GM10248 (cell line): ENCODE results near the gene IGLL1.

ENCODE experiments used
- CTCF ChIA-PET: fragments of 300-600 bp; sonication (Branson Sonifier 250); formaldehyde crosslinking; extraction: SDS; loops from one replicate; lab custom pipeline; 2021; ENCODE audit warnings: antibody characterized with exemption; lab: Yijun Ruan, JAX
- POLR2A ChIA-PET: fragments of 350-650 bp; sonication (Branson Sonifier 250); formaldehyde crosslinking; extraction: SDS; loops from one replicate; lab custom pipeline; 2020; ENCODE audit warnings: antibody characterized with exemption; lab: Yijun Ruan, JAX
- DNase-seq: peaks from one replicate; pipeline ENCODE4 v3.0.0; 2012; ENCODE audit errors: extremely low spot score
- TF ChIP-seq, protein P1 (sequence below): IDR thresholded peaks from 2 replicates; pipeline ENCODE4 v1.5.1; 2012; ENCODE audit warnings: mild to moderate bottlenecking, low read depth; ENCODE audit errors: extremely low read depth, missing control alignments, control extremely low read depth

Gene IGLL1

DNA sequence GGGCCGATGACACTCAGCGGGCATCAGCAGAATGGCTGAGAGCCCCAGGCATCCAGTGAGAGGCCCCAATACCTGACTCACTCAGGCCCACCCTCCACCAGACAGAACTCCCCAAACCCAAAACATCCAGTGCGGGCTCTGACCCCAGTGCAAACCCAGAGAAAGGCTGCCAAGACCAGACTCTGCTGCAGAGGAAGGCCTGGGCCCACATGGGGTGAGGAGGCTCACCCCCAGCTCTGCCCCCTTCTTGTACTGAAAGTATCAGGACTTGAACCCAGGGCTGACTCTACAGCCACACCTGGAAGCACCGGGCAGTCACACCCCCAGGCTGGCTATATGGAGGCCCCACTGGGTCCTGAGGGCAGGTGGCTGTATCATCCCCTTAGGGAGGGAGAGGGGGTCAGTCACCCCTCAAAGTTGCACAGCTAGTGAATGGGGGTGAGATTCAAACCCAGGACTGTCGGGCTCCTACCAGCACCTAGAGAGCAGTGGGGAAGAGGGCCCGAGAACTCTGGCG, 49.3 kb downstream of the IGLL1 start:
- POLR2A ChIA-PET: no interaction called here

DNA sequence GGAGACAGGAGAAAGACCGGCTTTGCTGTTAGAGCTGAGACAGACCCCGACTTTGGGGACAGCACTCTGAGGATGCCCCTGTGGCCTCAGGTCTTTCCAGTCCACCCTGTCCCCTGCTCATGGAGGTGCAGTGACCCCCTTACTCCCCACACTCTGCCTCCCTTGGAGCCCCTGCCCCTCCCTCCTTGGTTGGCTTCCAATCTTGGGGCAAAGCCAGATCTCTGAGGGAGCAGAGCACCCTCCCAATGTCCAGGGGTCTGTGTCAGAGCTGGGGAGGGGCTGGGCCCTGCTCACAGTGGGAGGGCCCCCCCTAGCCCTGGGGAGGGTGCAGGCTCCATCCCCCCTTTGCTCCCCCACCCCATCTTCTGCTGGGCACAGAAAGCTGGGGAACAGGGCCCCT, 50.0 kb downstream of the IGLL1 start:
- DNase-seq: no peak
- CTCF ChIA-PET: no interaction called here
- TF ChIP-seq, protein P1, sequence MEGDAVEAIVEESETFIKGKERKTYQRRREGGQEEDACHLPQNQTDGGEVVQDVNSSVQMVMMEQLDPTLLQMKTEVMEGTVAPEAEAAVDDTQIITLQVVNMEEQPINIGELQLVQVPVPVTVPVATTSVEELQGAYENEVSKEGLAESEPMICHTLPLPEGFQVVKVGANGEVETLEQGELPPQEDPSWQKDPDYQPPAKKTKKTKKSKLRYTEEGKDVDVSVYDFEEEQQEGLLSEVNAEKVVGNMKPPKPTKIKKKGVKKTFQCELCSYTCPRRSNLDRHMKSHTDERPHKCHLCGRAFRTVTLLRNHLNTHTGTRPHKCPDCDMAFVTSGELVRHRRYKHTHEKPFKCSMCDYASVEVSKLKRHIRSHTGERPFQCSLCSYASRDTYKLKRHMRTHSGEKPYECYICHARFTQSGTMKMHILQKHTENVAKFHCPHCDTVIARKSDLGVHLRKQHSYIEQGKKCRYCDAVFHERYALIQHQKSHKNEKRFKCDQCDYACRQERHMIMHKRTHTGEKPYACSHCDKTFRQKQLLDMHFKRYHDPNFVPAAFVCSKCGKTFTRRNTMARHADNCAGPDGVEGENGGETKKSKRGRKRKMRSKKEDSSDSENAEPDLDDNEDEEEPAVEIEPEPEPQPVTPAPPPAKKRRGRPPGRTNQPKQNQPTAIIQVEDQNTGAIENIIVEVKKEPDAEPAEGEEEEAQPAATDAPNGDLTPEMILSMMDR: no peak
- POLR2A ChIA-PET: no interaction called here

More for the DNA sequence above, 49.3 kb downstream of the IGLL1 start:
- DNase-seq: no peak
- CTCF ChIA-PET: no interaction called here
- TF ChIP-seq, protein P1: no peak

DNA sequence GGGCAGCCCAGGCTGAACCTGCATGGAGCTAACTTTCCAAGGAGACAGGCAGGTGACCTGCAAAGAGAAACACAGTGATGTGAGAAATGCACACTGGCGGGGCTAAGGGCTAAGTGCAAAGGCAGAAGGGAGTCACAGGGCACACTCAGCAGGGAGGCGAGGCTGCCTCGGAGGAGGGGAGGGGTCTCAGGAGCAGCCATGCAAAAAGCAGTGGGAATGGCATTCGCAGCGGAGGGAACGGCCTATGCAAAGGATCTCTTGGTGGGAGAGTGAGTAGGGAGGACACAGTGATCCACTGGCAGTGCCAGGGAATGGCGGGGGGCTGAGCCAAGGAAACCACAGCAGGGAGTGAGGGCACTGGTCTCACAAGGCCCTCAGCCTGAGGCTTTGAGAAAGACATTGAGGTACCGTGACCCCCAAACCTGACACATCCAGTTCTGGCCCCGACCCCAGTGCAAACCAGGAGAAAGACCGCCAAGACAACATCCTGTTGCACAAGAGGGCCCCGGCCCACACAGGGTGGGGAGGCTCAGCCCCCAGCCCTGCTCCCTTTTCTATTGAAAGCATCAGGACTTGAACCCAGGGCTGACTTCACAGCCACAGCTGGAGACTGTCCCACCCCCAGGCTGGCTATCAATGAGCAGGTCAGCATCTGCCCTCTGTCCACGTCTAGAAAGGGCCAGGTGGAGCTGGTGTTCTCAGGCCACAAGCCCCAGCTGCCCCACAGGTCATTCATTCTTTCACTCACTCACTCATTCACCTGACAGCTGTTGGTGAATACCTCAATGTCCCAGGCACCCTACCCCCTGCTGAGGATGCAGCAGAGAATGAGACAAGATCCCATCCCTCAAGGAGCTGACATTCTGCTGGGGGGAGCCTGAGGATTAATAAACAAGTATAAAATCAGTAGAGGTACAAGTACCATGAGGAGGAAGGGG, 50.7 kb downstream of the IGLL1 start:
- TF ChIP-seq, protein P1: no peak
- DNase-seq: no peak
- CTCF ChIA-PET: no interaction called here
- POLR2A ChIA-PET: no interaction called here

DNA sequence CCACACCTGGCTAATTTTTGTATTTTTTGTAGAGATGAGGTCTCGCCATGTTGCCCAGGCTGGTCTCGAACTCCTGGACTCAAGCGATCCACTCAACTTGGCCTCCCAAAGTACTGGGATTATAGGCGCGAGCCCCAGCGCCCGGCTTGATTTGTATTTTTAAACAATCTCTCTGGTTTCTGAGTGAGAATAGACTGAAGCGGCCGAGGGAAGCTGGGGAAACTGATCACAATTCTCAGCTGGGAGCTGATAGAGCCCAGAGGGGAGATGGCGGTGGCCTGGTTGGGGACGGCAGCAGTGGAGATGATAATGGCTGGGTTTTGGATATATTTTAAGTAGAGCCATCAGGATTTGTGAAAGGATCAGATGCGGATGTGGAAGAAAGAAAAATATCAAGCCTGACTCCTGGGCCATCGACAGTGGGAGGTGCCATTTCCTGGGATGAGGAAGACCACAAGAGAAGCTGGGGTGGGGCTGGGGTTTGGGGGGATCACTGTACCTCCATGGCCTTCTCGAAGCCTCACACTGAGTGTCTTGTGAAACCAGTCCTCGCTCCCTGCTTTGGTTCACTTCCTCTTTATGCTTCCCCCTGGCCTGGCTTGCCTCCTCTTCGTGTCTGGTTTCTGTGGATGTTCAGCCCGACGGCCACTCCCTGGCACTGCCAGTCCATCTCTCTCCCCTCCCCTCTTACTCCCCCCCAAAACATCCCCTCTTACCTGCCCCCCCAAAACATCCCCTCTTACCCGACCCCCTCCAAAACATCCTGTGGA, 51.9 kb downstream of the IGLL1 start:
- no peak for DNase-seq
- ChIA-PET POLR2A (no interaction called here), CTCF (no interaction called here)
- TF ChIP-seq, protein P1: no peak

DNA sequence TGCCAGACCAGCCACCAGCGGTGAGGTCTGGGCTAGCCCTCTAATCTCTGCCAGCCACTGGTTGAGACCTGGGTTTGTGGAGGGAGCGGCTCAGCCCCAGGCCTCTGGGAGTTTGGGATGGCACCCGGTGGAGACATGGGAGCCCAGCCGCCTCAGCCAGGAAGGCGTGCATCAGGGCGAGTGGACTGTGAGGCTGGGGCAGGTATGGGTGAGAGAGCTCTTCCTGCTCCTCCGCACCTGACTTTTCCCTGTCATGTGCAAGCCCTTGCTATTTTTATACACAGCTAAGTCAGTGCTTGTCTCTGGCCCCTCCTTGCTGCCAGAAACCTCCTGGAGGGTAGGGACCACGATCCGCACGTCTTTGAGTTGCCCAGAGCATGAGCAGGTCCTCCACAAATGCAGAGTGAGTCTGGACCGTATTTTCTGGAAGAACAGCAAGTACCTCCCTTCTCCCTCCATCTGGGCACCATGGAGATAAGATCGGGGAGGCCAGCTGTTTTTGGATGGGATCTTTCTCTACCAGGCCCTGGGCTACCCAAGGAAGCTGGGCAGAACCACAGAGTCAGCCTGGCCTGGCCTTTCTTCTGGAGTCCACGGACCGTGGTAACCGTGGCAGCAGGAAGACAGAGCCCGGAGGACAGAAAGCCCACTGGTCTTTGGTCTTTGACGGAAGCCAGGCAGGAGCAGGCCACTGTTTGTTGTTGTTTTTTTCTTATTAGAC, 53.3 kb downstream of the IGLL1 start:
- TF ChIP-seq, protein P1: no peak
- ChIA-PET POLR2A (no interaction called here), CTCF (no interaction called here)
- DNase-seq: no peak

DNA sequence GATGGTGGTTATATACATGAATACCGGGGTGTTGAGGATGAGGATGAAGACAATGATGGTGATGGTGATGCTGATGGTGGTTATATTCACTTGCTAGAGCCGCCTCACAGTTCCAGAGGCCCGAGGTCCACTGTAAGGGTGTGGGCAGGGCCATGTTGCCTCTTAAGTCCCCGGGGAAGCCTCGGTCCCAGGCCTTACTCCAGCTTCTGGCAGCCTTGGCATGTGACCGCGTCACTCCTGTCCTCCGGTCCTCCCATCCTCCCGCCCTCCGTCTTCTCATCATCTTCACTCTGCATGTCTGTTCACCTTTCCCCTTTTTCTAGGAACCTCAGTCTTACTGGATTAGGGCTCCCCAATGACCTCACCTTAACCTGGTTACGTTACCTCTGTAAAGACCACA, 54.6 kb downstream of the IGLL1 start:
- TF ChIP-seq, protein P1: no peak
- DNase-seq: no peak
- POLR2A ChIA-PET: no interaction called here
- CTCF ChIA-PET: no interaction called here
